Measurements from ENCODE around the gene KLHL29. TPM values are rescaled to one million over a fixed set of nuclear protein-coding genes. Genes with fewer than 3 reads are reported as not detected.

Gene KLHL29
- total and polyA plus RNA-seq, 2 of the 13 experiments (the other 11 are each of a cell fraction or from before 2014, with no cell fraction given): 0.01 TPM; not detected in 1

GRCh38 chr2:23673830-23674679 lies 289.1 kb downstream of the KLHL29 start (continued):
- TF ChIP-seq MED1 (CRISPR knock-in tag; IDR thresholded peaks at IDR 0.05) (peak; percentile 40; the same call in 1 of the 2 replicates), ZNF510 (CRISPR knock-in tag; IDR thresholded peaks at IDR 0.05; ENCODE audit: low read depth) (no peak), SRF (IDR thresholded peaks at IDR 0.05; ENCODE audit: low read depth, low read length) (no peak), KMT2B (CRISPR knock-in tag; IDR thresholded peaks at IDR 0.05) (peak; percentile 50; the same call in 1 of the 2 replicates), RBM22 (optimal IDR thresholded peaks at IDR 0.05; ENCODE audit: low read length) (no peak), ZSCAN9 (CRISPR knock-in tag; IDR thresholded peaks at IDR 0.05; ENCODE audit: borderline replicate concordance) (peak; percentile 93), ZBTB7B (CRISPR knock-in tag; IDR thresholded peaks at IDR 0.05) (no peak), GPN1 (CRISPR knock-in tag; IDR thresholded peaks at IDR 0.05; ENCODE audit: borderline replicate concordance) (no peak), KDM4B (CRISPR knock-in tag; IDR thresholded peaks at IDR 0.05) (no peak), BRCA1 (CRISPR knock-in tag; IDR thresholded peaks at IDR 0.05) (no peak), U2AF1 (optimal IDR thresholded peaks at IDR 0.05; ENCODE audit: low read depth, low read length) (no peak), KDM5B (CRISPR knock-in tag; IDR thresholded peaks at IDR 0.05; ENCODE audit: borderline replicate concordance) (peak; percentile 51; the same call in 1 of the 2 replicates), XRCC5 (optimal IDR thresholded peaks at IDR 0.05; ENCODE audit: low read length) (no peak), CCAR2 (optimal IDR thresholded peaks at IDR 0.05; ENCODE audit: low read depth, low read length) (no peak), NR2F6 (IDR thresholded peaks at IDR 0.05) (peak; percentile 87), NR2F6 (CRISPR knock-in tag; IDR thresholded peaks at IDR 0.05) (peak; percentile 92), PRDM10 (CRISPR knock-in tag; IDR thresholded peaks at IDR 0.05; ENCODE audit: low read depth) (no peak), SMAD3 (CRISPR knock-in tag; IDR thresholded peaks at IDR 0.05) (peak; percentile 63; the same call in 1 of the 2 replicates), SIN3B (IDR thresholded peaks at IDR 0.05; ENCODE audit: low read length) (no peak), ZNF782 (CRISPR knock-in tag; IDR thresholded peaks at IDR 0.05; ENCODE audit: borderline replicate concordance) (no peak), HDAC2 (CRISPR knock-in tag; IDR thresholded peaks at IDR 0.05) (peak; percentile 58; the same call in 1 of the 2 replicates), ZNF737 (CRISPR knock-in tag; IDR thresholded peaks at IDR 0.05; ENCODE audit: borderline replicate concordance) (no peak), ZBTB43 (CRISPR knock-in tag; conservative IDR thresholded peaks at IDR 0.05) (peak; percentile 78; the same call in 1 of the 2 replicates), ZNF816 (CRISPR knock-in tag; IDR thresholded peaks at IDR 0.05; ENCODE audit: borderline replicate concordance) (no peak; the same call in 1 of the 2 replicates)
- TF ChIP-seq, protein P1, sequence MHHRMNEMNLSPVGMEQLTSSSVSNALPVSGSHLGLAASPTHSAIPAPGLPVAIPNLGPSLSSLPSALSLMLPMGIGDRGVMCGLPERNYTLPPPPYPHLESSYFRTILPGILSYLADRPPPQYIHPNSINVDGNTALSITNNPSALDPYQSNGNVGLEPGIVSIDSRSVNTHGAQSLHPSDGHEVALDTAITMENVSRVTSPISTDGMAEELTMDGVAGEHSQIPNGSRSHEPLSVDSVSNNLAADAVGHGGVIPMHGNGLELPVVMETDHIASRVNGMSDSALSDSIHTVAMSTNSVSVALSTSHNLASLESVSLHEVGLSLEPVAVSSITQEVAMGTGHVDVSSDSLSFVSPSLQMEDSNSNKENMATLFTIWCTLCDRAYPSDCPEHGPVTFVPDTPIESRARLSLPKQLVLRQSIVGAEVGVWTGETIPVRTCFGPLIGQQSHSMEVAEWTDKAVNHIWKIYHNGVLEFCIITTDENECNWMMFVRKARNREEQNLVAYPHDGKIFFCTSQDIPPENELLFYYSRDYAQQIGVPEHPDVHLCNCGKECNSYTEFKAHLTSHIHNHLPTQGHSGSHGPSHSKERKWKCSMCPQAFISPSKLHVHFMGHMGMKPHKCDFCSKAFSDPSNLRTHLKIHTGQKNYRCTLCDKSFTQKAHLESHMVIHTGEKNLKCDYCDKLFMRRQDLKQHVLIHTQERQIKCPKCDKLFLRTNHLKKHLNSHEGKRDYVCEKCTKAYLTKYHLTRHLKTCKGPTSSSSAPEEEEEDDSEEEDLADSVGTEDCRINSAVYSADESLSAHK (CRISPR knock-in tag; IDR thresholded peaks at IDR 0.05; ENCODE audit: borderline replicate concordance): no peak

Measured in HepG2 (cell line).